Adrenal gland (tissue), 5 donors: Measurements from ENCODE around the gene EIF4A3.

ENCODE experiments used
- CTCF ChIP-seq, 6 experiments: fragments of 450-650 bp in 4 of 6; fragments of 200-600 bp in 2 of 6; sonication (generic) in 1 of 6; IDR thresholded peaks; 1 replicate in 5 of 6; 2 replicates in 1 of 6; pipeline versions ENCODE4 v1.5.1 to v1.8.0; 2016 to 2021; ENCODE audit warnings: antibody characterized with exemption in 6 of 6, mild to moderate bottlenecking in 2 of 6, moderate library complexity in 1 of 6
- POLR2A ChIP-seq, 2 donors: fragments of 450-650 bp; IDR thresholded peaks; one replicate each; pipeline ENCODE4 v1.6.1; 2017; ENCODE audit warnings: antibody characterized with exemption in 2 of 2, mild to moderate bottlenecking in 2 of 2, moderate library complexity in 1 of 2
- donor health status: DM: no; HTN: no; CAD: no.

DNA sequence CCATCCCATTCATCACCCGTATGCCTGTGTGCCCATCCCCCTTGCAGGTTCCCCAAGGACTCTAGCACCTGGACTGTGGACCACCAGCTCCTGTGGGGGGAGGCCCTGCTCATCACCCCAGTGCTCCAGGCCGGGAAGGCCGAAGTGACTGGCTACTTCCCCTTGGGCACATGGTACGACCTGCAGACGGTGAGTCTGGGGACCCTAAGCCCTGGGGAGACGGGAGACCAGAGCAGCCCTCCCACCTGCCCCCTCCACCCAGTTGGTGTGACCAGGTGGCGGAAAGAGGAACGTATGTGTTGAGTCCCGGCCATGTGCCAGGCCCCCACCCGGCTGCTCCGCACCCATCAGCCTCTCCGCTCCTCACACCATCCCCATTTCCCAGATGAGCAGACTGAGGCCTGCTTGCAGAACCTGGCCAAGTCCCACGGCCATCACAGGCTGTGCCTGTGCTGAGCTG lies 30.0 kb downstream of the EIF4A3 start:
- no peak for TF ChIP-seq POLR2A (IDR thresholded peaks at IDR 0.05)
- no peak for TF ChIP-seq CTCF (IDR thresholded peaks at IDR 0.05)
